ENCODE data around the gene TUG1. TPM values are rescaled to one million over a fixed set of nuclear protein-coding genes. Genes with fewer than 3 reads are reported as not detected.

The TUG1 gene
- total RNA-seq, 1 donor from 2014 or later, result 112 TPM

DNA sequence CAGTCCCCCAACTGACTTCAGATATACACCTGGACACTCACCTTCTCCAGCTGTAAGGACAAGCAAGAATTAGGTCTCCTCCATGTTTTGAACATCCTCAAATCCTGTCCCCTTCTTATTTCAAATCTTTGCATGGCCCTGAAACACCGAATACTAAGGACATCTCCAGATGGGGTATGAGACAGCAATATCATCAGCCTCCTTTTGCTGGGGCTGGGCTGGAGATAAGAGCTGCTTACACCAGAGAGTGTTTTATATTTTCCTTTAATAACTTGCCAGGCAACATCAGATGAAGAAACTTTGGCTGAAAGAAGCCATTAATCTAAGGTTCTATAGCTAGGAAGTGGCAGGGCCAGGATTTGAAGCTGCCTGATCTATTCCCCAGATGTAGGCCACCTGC, 21.6 kb downstream of the TUG1 start:
- no peak for DNase-seq
- no peaks in the 10 kb centered on the region for H3K4me1 Mint-ChIP-seq (ENCODE audit: low read depth, unreplicated experiment)
- H3K36me3 Mint-ChIP-seq (ENCODE audit: unreplicated experiment), result peaks cover 5% of the 10 kb centered on the region
- TF ChIP-seq, protein P1, sequence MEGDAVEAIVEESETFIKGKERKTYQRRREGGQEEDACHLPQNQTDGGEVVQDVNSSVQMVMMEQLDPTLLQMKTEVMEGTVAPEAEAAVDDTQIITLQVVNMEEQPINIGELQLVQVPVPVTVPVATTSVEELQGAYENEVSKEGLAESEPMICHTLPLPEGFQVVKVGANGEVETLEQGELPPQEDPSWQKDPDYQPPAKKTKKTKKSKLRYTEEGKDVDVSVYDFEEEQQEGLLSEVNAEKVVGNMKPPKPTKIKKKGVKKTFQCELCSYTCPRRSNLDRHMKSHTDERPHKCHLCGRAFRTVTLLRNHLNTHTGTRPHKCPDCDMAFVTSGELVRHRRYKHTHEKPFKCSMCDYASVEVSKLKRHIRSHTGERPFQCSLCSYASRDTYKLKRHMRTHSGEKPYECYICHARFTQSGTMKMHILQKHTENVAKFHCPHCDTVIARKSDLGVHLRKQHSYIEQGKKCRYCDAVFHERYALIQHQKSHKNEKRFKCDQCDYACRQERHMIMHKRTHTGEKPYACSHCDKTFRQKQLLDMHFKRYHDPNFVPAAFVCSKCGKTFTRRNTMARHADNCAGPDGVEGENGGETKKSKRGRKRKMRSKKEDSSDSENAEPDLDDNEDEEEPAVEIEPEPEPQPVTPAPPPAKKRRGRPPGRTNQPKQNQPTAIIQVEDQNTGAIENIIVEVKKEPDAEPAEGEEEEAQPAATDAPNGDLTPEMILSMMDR (IDR thresholded peaks at IDR 0.05; ENCODE audit: partially characterized antibody, unreplicated experiment), result no peak
- peaks cover 2% of the 10 kb centered on the region for H3K9me3 Mint-ChIP-seq (ENCODE audit: unreplicated experiment)
- H3K27ac Mint-ChIP-seq (ENCODE audit: unreplicated experiment), result no peak overlapping the region
- no peak overlapping the region for H3K4me3 Mint-ChIP-seq (ENCODE audit: unreplicated experiment)
- H3K27me3 Mint-ChIP-seq (ENCODE audit: unreplicated experiment), result peaks cover 4% of the 10 kb centered on the region

DNA sequence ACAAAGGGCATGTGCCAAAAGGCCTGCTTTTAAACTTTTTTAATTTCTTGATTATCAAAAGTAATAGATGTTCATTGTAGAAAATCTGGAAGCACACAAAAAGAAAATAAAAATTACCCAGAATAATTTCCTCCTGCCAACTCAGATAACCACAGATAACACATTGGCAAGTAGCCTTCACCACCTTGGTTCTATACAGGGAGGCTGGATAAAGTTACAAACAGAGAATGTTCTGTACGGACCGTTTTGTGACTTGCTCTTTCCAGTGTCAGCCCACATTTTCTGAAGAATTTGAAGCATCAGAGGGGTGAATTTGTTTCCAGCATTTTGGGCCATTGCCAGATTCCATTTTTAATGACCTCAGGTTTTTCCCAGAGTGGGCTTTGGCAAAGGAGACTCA, 23.5 kb downstream of the TUG1 start:
- Mint-ChIP-seq H3K27me3 (ENCODE audit: unreplicated experiment) (peaks cover 4% of the 10 kb centered on the region), H3K36me3 (ENCODE audit: unreplicated experiment) (peaks cover 5% of the 10 kb centered on the region), H3K4me1 (ENCODE audit: low read depth, unreplicated experiment) (no peaks in the 10 kb centered on the region), H3K9me3 (ENCODE audit: unreplicated experiment) (no peaks in the 10 kb centered on the region), H3K4me3 (ENCODE audit: unreplicated experiment) (no peak overlapping the region), H3K27ac (ENCODE audit: unreplicated experiment) (no peak overlapping the region)
- TF ChIP-seq, protein P1 (IDR thresholded peaks at IDR 0.05; ENCODE audit: partially characterized antibody, unreplicated experiment), result no peak
- DNase-seq, result no peak

DNA sequence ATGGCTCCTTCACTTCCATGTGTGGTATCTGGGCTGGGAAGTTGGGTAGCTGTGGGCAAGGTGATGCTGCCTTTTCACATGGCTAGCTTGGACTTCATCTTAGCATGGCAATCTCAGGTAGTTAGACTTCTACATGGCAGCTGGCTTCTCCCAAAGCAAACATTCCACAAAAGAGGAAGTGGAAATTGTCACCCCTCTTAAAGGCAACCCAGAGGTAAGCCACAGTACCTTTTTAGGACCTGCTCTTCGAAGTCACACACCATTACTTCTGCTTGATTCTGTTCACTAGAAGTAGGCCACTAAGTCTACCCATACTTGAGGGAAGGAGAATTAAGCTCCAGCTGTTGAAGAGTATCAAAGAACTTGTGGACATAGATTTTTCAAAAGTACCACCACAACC, 25.9 kb downstream of the TUG1 start:
- Mint-ChIP-seq H3K36me3 (ENCODE audit: unreplicated experiment) (no peaks in the 10 kb centered on the region), H3K27ac (ENCODE audit: unreplicated experiment) (no peak overlapping the region), H3K9me3 (ENCODE audit: unreplicated experiment) (no peaks in the 10 kb centered on the region), H3K4me3 (ENCODE audit: unreplicated experiment) (no peak overlapping the region), H3K4me1 (ENCODE audit: low read depth, unreplicated experiment) (no peaks in the 10 kb centered on the region), H3K27me3 (ENCODE audit: unreplicated experiment) (no peaks in the 10 kb centered on the region)
- TF ChIP-seq, protein P1 (IDR thresholded peaks at IDR 0.05; ENCODE audit: partially characterized antibody, unreplicated experiment), result no peak
- DNase-seq, result no peak

DNA sequence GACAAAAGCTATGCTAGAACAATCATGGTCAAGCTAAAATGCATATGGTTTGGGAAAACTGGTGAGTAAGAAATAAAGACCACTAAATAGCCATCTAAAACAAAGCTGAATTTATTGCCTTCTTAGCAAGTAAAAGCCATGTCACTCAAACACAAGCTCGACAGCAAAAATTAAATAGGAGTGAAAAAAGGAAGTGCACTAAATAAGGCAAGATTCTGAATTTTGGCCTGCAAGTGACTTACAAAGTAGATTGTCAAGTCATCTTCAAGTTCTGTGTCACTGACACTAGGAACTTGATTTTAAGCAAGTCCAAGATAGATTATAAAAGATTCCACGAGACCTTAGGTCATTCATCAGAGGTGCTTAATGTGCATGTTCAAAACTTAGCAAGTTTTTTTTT, 27.4 kb downstream of the TUG1 start:
- DNase-seq, result no peak
- H3K4me1 Mint-ChIP-seq (ENCODE audit: low read depth, unreplicated experiment), result no peaks in the 10 kb centered on the region
- no peaks in the 10 kb centered on the region for H3K9me3 Mint-ChIP-seq (ENCODE audit: unreplicated experiment)
- TF ChIP-seq, protein P1 (IDR thresholded peaks at IDR 0.05; ENCODE audit: partially characterized antibody, unreplicated experiment), result no peak
- no peak overlapping the region for H3K4me3 Mint-ChIP-seq (ENCODE audit: unreplicated experiment)
- H3K36me3 Mint-ChIP-seq (ENCODE audit: unreplicated experiment), result no peaks in the 10 kb centered on the region
- no peaks in the 10 kb centered on the region for H3K27me3 Mint-ChIP-seq (ENCODE audit: unreplicated experiment)
- H3K27ac Mint-ChIP-seq (ENCODE audit: unreplicated experiment), result no peak overlapping the region

DNA sequence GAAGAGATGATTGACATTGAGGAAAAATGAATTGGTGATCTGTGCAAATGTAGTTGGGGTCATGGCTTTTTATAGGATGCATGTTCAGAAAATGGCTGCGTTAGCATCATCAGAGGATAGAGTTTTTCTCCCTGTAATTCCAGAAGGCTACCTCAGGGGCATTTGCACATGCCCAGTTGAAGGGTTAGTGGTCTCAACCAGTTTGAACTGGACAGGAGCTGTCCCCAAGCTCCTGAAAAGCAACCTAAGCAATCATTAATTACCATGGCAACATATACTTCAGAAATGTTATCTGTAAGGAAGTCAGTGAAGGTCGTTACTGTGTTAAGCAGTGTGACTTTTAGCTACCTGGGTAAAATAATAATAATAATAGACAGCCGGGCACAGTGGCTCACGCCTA, 29.3 kb downstream of the TUG1 start:
- Mint-ChIP-seq H3K4me1 (ENCODE audit: low read depth, unreplicated experiment) (no peaks in the 10 kb centered on the region), H3K36me3 (ENCODE audit: unreplicated experiment) (no peaks in the 10 kb centered on the region), H3K27ac (ENCODE audit: unreplicated experiment) (no peak overlapping the region), H3K9me3 (ENCODE audit: unreplicated experiment) (peaks cover 2% of the 10 kb centered on the region), H3K27me3 (ENCODE audit: unreplicated experiment) (no peaks in the 10 kb centered on the region), H3K4me3 (ENCODE audit: unreplicated experiment) (no peak overlapping the region)
- no peak for DNase-seq
- TF ChIP-seq, protein P1 (IDR thresholded peaks at IDR 0.05; ENCODE audit: partially characterized antibody, unreplicated experiment), result no peak
